H1 (cell line): Measurements from ENCODE around the gene AGBL5. TPM values are rescaled to one million over a fixed set of nuclear protein-coding genes. Genes with fewer than 3 reads are reported as not detected.

Experiments
- CHD7 ChIP-seq: fragments of 300-600 bp; sonication (generic); IDR thresholded peaks from 2 replicates; pipeline ENCODE4 v1.7.1; 2012; ENCODE audit warnings: low read length, moderate library complexity, mild to moderate bottlenecking, inconsistent platforms; ENCODE audit not compliant: insufficient replicate concordance
- EZH2 ChIP-seq: fragments of 200-600 bp; sonication (generic); IDR thresholded peaks from 2 replicates; pipeline ENCODE4 v1.7.1; 2012; ENCODE audit warnings: low read depth, mild to moderate bottlenecking, moderate library complexity, low read length, inconsistent platforms; ENCODE audit not compliant: severe bottlenecking
- HDAC6 ChIP-seq: IDR thresholded peaks from one replicate; pipeline ENCODE4 v1.7.1; 2012; ENCODE audit warnings: low read depth, mild to moderate bottlenecking, inconsistent platforms, low read length, moderate library complexity
- KDM1A ChIP-seq: fragments of 200-600, 300-600 bp; sonication (generic); IDR thresholded peaks from 2 replicates; pipeline ENCODE4 v1.7.1; 2016; ENCODE audit warnings: mild to moderate bottlenecking, low read length, borderline replicate concordance
- PHF8 ChIP-seq: fragments of 200-600 bp; sonication (generic); conservative IDR thresholded peaks from 2 replicates; pipeline ENCODE4 v1.7.1; 2012; ENCODE audit warnings: low read depth, mild to moderate bottlenecking, inconsistent platforms, low read length, moderate library complexity
- SAP30 ChIP-seq: fragments of 300-600 bp; sonication (generic); IDR thresholded peaks from 2 replicates; pipeline ENCODE4 v1.7.1; 2012; ENCODE audit warnings: low read length, moderate library complexity, mild to moderate bottlenecking, inconsistent platforms; ENCODE audit not compliant: insufficient read depth, insufficient replicate concordance
- SUZ12 ChIP-seq: fragments of 200-600 bp; sonication (generic); IDR thresholded peaks from 2 replicates; pipeline ENCODE4 v1.6.1; 2012; ENCODE audit warnings: mild to moderate bottlenecking, inconsistent platforms, low read length, moderate library complexity, mixed read lengths
- TAF7 ChIP-seq: optimal IDR thresholded peaks from 2 replicates; pipeline ENCODE3; 2011; ENCODE audit warnings: low read depth, mild to moderate bottlenecking, inconsistent platforms, low read length, moderate library complexity, borderline replicate concordance
- TCF12 ChIP-seq: IDR thresholded peaks from 2 replicates; pipeline ENCODE4 v1.6.1; 2011; ENCODE audit warnings: low read depth, mild to moderate bottlenecking, low read length
- YY1 ChIP-seq: IDR thresholded peaks from 2 replicates; pipeline ENCODE4 v1.6.1; 2011; ENCODE audit warnings: low read depth, mild to moderate bottlenecking, low read length
- polyA plus RNA-seq, 7 experiments: library from polyadenylated mRNA; depleted of rRNA in 3 of 7; stranded (reverse) in 5 of 7; unstranded in 2 of 7; fragments of >200 nt in 5 of 7; fragments of 200-250 nt in 2 of 7; gene quantifications; 1 replicate in 5 of 7; 2 replicates in 1 of 7; 4 replicates in 1 of 7; pipeline versions ENCODE4 v1.2.1 to v1.2.3, GENCODE V29; 2011 to 2013; ENCODE audit warnings: missing spikeins in 2 of 7, mixed read lengths in 2 of 7
- total RNA-seq: library from RNA; stranded (reverse); fragmentation: NEBNext Ultra II Directional; extraction: Animal tissue kit (Norgen Biotek cat#: 25700); gene quantifications from 2 replicates; pipeline ENCODE4 v1.2.1, GENCODE V29; 2021

Gene AGBL5
- total and polyA plus RNA-seq, 2 of the 8 experiments (the other 6 are each of a cell fraction or from before 2014, with no cell fraction given), result 45.4 to 62.0 TPM

DNA sequence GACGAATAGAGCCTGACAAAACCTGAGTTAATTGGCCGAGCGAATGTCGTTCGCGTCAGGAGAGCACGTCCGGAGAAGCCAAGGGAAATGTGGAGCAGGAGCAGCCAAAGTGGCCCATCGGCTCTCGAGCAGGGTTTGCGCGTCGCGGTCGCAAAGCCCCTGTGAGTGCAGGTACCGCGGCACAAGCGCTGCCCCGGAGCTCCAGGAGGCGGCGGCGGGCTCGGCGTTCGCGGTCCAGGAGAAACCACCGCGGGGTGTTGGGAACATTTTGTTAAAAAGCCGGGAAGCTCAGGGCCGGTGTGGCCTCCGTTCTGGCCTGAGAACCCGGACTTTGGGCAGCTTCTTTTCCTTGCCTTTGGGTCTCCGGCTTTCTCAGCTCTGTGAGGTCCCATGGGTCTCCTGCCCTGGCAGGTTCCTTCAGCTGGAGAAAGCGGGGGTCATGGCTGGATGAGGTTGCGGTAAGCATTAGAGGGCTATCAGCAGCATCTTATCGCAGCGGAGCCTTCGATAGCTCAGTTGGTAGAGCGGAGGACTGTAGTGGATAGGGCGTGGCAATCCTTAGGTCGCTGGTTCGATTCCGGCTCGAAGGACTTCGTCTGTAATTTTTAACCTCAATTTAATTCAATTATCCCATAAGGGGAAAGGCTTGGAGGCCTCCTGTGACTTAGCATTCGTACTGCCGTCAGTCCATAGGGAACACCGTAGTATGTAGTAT is 1.0 kb upstream of the AGBL5 start (continued):
- TF ChIP-seq CHD7 (no peak), KDM1A (no peak), TAF7 (no peak), SUZ12 (0 out of 2 replicates have a peak, but pooled peaks have one; percentile 24), YY1 (no peak; the same call in 1 of the 2 replicates), TCF12 (no peak), HDAC6 (peak; percentile 28), PHF8 (no peak; the same call in 1 of the 2 replicates), SAP30 (no peak), EZH2 (no peak)
